ENCODE measurements around the gene RASL10B. TPM values are rescaled to one million over a fixed set of nuclear protein-coding genes. Genes with fewer than 3 reads are reported as not detected.

Gene RASL10B, protein sequence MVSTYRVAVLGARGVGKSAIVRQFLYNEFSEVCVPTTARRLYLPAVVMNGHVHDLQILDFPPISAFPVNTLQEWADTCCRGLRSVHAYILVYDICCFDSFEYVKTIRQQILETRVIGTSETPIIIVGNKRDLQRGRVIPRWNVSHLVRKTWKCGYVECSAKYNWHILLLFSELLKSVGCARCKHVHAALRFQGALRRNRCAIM
- 1 to 10 TPM in 5 of 6 experiments, under 1 TPM in 1; 0.31 to 2.8 (median 2.3) TPM for total RNA-seq
- long read RNA-seq = 0 reads

DNA sequence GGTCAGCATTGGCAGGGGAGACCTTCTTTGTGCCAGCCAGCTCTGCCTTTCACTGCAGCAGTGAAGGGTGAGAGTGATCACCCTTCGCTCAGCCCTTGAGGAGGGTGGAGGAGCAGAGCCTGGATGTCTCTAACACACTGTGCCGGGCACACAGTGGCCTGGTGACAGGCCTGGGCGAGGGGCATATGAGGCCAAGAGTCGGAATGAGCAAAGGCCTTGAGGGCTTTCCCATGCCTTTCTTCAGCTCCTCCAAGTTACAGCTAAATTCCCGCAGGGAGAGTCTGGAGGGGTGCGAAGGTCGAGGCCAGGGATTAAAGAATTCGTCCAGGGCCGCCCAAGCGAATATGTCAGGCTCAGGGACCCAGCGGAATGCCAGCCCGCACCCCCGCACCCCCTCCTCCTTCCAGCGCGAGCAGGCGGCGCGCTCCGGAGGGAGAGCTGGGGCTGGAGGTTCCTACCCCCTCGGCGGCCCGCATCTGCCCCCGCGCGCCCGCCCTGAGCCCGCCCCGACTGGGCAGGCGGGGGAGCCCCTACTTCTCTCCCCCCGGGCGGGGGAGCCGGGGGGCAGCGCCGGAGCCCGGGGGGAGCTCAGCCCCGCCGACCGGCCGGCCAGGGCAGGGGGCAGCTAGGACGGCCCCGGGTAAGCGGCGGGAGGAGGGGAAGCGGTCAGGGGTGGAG, at the start of gene RASL10B:
Gene RASL10B (plus strand): TSS at position 401 of the 678 bp plus-strand sequence. CDS start 3,546 bp downstream, outside the sequence.
- no peak for TF ChIP-seq POLR2A (IDR thresholded peaks at IDR 0.05)
- TF ChIP-seq, protein P1, sequence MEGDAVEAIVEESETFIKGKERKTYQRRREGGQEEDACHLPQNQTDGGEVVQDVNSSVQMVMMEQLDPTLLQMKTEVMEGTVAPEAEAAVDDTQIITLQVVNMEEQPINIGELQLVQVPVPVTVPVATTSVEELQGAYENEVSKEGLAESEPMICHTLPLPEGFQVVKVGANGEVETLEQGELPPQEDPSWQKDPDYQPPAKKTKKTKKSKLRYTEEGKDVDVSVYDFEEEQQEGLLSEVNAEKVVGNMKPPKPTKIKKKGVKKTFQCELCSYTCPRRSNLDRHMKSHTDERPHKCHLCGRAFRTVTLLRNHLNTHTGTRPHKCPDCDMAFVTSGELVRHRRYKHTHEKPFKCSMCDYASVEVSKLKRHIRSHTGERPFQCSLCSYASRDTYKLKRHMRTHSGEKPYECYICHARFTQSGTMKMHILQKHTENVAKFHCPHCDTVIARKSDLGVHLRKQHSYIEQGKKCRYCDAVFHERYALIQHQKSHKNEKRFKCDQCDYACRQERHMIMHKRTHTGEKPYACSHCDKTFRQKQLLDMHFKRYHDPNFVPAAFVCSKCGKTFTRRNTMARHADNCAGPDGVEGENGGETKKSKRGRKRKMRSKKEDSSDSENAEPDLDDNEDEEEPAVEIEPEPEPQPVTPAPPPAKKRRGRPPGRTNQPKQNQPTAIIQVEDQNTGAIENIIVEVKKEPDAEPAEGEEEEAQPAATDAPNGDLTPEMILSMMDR (IDR thresholded peaks at IDR 0.05) = no peak
- Histone ChIP-seq H3K36me3 (no peaks in the 10 kb centered on the region), H3K27ac (no peak within 1 kb of the TSS), H3K4me3 (peak within 1 kb of the TSS; percentile 17 to 68 (median 62)), H3K27me3 (no peaks in the 10 kb centered on the region), H3K9me3 (no peaks in the 10 kb centered on the region), H3K4me1 (peaks cover 0 to 4% (median 0%) of the 10 kb centered on the region in 4 donors)
- ATAC-seq (peak; percentile 74 to 86 (median 78)), DNase-seq (no peak)
- intact Hi-C loops (cut with DNase I) = no loop called here
- 2% methylated on average over 8 of the region's 44 CpGs for WGBS (ENCODE audit: insufficient coverage, low coverage, low lambda C conversion rate, missing lambda C conversion rate)

DNA sequence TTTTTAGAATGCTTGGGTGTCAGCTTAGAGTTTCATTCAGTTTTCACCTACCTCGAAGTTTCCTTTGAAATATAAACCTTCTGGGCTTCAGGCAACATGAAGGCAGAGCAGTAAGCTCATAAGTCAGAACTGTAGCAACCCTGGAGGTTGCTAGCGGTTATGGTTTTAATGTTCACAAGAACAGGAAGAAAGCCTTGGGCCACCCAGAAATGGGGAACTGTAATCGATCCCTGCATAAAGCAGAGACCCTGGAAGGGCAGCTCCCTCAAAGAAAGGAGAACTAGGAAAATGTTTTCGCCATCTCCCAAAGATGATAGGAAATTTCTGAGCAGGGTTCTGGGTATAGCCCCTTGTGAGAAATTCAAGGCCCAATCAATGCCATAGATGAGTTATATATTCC, 47.8 kb upstream of the RASL10B start:
- TF ChIP-seq, protein P1 (IDR thresholded peaks at IDR 0.05) = no peak
- TF ChIP-seq POLR2A (IDR thresholded peaks at IDR 0.05) = no peak
- DNase-seq = no peak
- Histone ChIP-seq H3K36me3 (peaks cover 0 to 25% (median 7%) of the 10 kb centered on the region in 4 donors), H3K27ac (no peak overlapping the region), H3K4me1 (no peaks in the 10 kb centered on the region), H3K9me3 (no peaks in the 10 kb centered on the region), H3K4me3 (no peak overlapping the region), H3K27me3 (no peaks in the 10 kb centered on the region)
- 57% methylated on average over 3 of the region's 4 CpGs for WGBS (ENCODE audit: insufficient coverage, low coverage, low lambda C conversion rate, missing lambda C conversion rate)
- intact Hi-C loops (cut with DNase I) = no loop called here
- ATAC-seq = peak in 3 of 4 donors; percentile 34 to 72 (median 40)

DNA sequence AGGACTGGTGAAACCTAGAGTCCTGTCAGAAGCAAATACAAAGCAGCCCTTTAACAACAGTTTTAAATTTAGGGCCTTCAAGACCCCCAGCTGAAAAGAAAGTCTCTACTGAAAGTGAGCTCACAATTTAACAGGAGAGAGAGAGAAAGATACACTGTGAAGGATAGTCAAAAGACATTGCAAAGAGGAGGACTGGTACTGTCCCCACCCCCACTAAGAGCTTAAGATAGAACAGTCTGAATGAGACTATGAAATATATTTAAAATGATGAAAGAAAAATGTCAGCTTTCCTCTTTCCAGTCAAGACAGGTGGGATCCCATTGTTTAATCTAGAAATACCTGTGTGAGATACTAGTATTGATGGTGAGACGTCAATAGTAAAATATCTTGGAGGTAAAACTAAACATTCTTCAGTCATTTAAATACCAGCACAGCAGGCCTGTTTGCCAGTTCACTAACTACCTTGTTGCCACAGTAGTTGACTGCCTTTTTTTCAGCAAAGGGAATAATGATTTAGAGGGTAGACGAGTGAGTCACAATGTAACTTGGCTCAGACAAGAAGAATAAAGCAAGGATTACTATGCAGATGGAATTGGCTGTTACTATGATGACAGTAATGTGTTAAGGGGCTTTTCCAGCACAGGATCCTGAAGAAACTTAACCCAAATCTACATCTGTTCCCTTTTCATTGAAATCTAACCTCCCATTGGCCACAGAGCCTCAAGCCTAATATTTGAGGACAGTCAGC, 47.2 kb upstream of the RASL10B start:
- Histone ChIP-seq H3K27me3 (no peaks in the 10 kb centered on the region), H3K4me1 (no peaks in the 10 kb centered on the region), H3K36me3 (peaks cover 0 to 25% (median 7%) of the 10 kb centered on the region in 4 donors), H3K4me3 (no peak overlapping the region), H3K9me3 (no peaks in the 10 kb centered on the region), H3K27ac (no peak overlapping the region)
- WGBS (ENCODE audit: insufficient coverage, low coverage, low lambda C conversion rate, missing lambda C conversion rate) = 74% methylated on average over 2 of the region's 2 CpGs
- no peak for DNase-seq
- ATAC-seq = no peak
- no peak for TF ChIP-seq POLR2A (IDR thresholded peaks at IDR 0.05)
- TF ChIP-seq, protein P1 (IDR thresholded peaks at IDR 0.05) = no peak
- intact Hi-C loops (cut with DNase I) = no loop called here

DNA sequence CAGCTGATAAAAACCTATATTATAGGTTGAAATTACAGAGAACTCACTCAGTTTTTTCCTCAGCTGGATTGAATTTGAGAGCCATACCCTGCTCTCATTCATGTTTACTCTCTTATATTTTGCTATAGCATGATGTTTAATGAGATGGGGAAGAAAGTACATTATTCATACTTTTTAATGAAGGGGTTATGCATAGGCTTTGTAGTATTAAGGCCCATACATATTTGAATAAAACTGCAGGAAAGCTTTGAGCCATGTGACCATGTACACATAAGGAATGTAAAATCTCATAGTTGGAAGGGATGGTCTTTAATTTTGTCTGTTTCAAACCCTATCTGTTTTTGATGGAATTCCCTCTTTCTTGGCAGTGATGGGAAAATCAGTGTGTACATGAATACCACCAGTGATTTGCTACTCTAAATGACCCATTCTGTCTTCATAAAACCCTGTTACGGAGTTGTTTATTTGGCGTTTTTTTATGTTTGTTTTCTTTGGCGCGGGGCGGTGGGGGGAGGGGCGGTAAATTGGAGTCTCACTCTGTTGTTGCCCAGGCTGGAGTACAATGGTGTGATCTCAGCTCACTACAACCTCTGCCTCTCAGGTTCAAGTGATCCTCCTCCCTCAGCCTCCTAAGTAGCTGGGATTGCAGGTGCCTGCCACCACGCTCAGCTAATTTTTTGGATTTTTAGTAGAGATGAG, 38.8 kb upstream of the RASL10B start:
- H3K4me3 ChIP-seq = no peak overlapping the region
- intact Hi-C loops (cut with DNase I) = no loop called here
- H3K27me3 ChIP-seq = no peaks in the 10 kb centered on the region
- H3K27ac ChIP-seq = no peak overlapping the region
- DNase-seq (no peak), ATAC-seq (peak in 3 of 4 donors; percentile 27 to 78 (median 30))
- WGBS (ENCODE audit: insufficient coverage, low coverage, low lambda C conversion rate, missing lambda C conversion rate) = 38% methylated on average over 3 of the region's 7 CpGs
- no peaks in the 10 kb centered on the region for H3K36me3 ChIP-seq
- no peaks in the 10 kb centered on the region for H3K4me1 ChIP-seq
- no peak for TF ChIP-seq POLR2A (IDR thresholded peaks at IDR 0.05)
- TF ChIP-seq, protein P1 (IDR thresholded peaks at IDR 0.05) = no peak
- H3K9me3 ChIP-seq = no peaks in the 10 kb centered on the region
